Neural progenitor cell (in vitro differentiated cells): ENCODE results near the gene SSTR5. TPM values are rescaled to one million over a fixed set of nuclear protein-coding genes. Genes with fewer than 3 reads are reported as not detected.

Experiments used
- DNase-seq: peaks from one replicate; pipeline ENCODE4 v3.0.0-alpha.2; 2016; ENCODE audit warnings: low spot score
- H2AFZ ChIP-seq: fragments of 200-600 bp; sonication (generic); replicated peaks from 2 replicates; pipeline ENCODE4 v1.6.1; 2016; ENCODE audit warnings: antibody characterized with exemption
- H3F3A ChIP-seq: fragments of 200-600 bp; sonication (generic); 2 replicates; pipeline ENCODE4 v1.6.1; 2016; ENCODE audit warnings: antibody characterized with exemption, low read depth
- H3K27ac ChIP-seq: fragments of 200-600 bp; sonication (generic); 2 replicates; pipeline ENCODE4 v1.5.1; 2016; ENCODE audit warnings: mild to moderate bottlenecking
- H3K27me3 ChIP-seq: fragments of 200-600 bp; sonication (generic); 2 replicates; pipeline ENCODE4 v1.6.1; 2016; ENCODE audit warnings: mild to moderate bottlenecking, moderate library complexity
- H3K36me3 ChIP-seq: fragments of 200-600 bp; sonication (generic); 2 replicates; pipeline ENCODE4 v1.5.1; 2016
- H3K4me1 ChIP-seq: fragments of 200-600 bp; sonication (generic); 2 replicates; pipeline ENCODE4 v1.6.1; 2016; ENCODE audit warnings: mixed run types
- H3K4me2 ChIP-seq: fragments of 200-600 bp; sonication (generic); 2 replicates; pipeline ENCODE4 v1.6.1; 2016
- H3K4me3 ChIP-seq: fragments of 200-600 bp; sonication (generic); 2 replicates; pipeline ENCODE4 v1.5.1; 2016
- H3K79me2 ChIP-seq: fragments of 200-600 bp; sonication (generic); 2 replicates; pipeline ENCODE4 v1.6.1; 2016; ENCODE audit warnings: low read depth
- H3K9ac ChIP-seq: fragments of 200-600 bp; sonication (generic); 2 replicates; pipeline ENCODE4 v1.6.1; 2016
- H3K9me3 ChIP-seq: fragments of 200-600 bp; sonication (generic); 2 replicates; pipeline ENCODE4 v1.5.1; 2016; ENCODE audit warnings: low read depth
- H4K20me1 ChIP-seq: fragments of 200-600 bp; sonication (generic); 2 replicates; pipeline ENCODE4 v1.6.1; 2016; ENCODE audit warnings: low read depth
- H3K27ac Mint-ChIP-seq: 3 replicates; pipeline ENCODE4 v1.8.0; 2021; ENCODE audit warnings: mixed read lengths
- H3K27me3 Mint-ChIP-seq: 2 replicates; pipeline ENCODE4 v1.8.0; 2022; ENCODE audit warnings: low read depth, mild to moderate bottlenecking, inconsistent platforms, moderate library complexity, mixed read lengths; ENCODE audit not compliant: insufficient read depth
- H3K36me3 Mint-ChIP-seq: 3 replicates; pipeline ENCODE4 v1.8.0; 2021; ENCODE audit warnings: mixed read lengths
- H3K4me1 Mint-ChIP-seq: 3 replicates; pipeline ENCODE4 v1.8.0; 2021; ENCODE audit warnings: mixed read lengths
- H3K4me3 Mint-ChIP-seq: 3 replicates; pipeline ENCODE4 v1.8.0; 2021; ENCODE audit warnings: mild to moderate bottlenecking, moderate library complexity, mixed read lengths
- H3K9me3 Mint-ChIP-seq: 3 replicates; pipeline ENCODE4 v1.8.0; 2020; ENCODE audit warnings: mixed read lengths
- EZH2 ChIP-seq: fragments of 200-600 bp; sonication (generic); IDR thresholded peaks from 2 replicates; pipeline ENCODE4 v1.6.1; 2017; ENCODE audit warnings: antibody characterized with exemption, mild to moderate bottlenecking, moderate library complexity
- EZH2phosphoT487 ChIP-seq: fragments of 200-600 bp; sonication (generic); IDR thresholded peaks from 2 replicates; pipeline ENCODE4 v1.6.1; 2017; ENCODE audit warnings: antibody characterized with exemption
- total RNA-seq: library from RNA; depleted of rRNA; stranded (reverse); fragments of >200 nt; gene quantifications from 2 replicates; pipeline ENCODE4 v1.2.3, GENCODE V29; 2015; ENCODE audit warnings: low replicate concordance
- TF ChIP-seq, protein P1 (sequence below): fragments of 200-600 bp; sonication (generic); IDR thresholded peaks from 2 replicates; pipeline ENCODE4 v1.5.1; 2017; ENCODE audit warnings: antibody characterized with exemption, mild to moderate bottlenecking

The SSTR5 gene
- total RNA-seq, 1 donor from 2014 or later, result not detected

GRCh38 chr16:1042049-1042744 is 30.4 kb upstream of the SSTR5 start:
- Mint-ChIP-seq H3K4me3 (peak overlapping the region; percentile 36), H3K4me1 (peaks cover 11% of the 10 kb centered on the region), H3K27me3 (peaks cover 6% of the 10 kb centered on the region), H3K27ac (peak overlapping the region; percentile 51), H3K36me3 (no peaks in the 10 kb centered on the region), H3K9me3 (peaks cover 10% of the 10 kb centered on the region)
- H3K4me3 ChIP-seq, result no peak overlapping the region
- H3K36me3 ChIP-seq, result no peaks in the 10 kb centered on the region
- no peaks in the 10 kb centered on the region for H3K79me2 ChIP-seq
- no peaks in the 10 kb centered on the region for H4K20me1 ChIP-seq
- H3K27me3 ChIP-seq, result no peaks in the 10 kb centered on the region
- DNase-seq, result no peak
- H3K9ac ChIP-seq, result no peak overlapping the region
- TF ChIP-seq EZH2phosphoT487 (no peak), EZH2 (no peak)
- TF ChIP-seq, protein P1, sequence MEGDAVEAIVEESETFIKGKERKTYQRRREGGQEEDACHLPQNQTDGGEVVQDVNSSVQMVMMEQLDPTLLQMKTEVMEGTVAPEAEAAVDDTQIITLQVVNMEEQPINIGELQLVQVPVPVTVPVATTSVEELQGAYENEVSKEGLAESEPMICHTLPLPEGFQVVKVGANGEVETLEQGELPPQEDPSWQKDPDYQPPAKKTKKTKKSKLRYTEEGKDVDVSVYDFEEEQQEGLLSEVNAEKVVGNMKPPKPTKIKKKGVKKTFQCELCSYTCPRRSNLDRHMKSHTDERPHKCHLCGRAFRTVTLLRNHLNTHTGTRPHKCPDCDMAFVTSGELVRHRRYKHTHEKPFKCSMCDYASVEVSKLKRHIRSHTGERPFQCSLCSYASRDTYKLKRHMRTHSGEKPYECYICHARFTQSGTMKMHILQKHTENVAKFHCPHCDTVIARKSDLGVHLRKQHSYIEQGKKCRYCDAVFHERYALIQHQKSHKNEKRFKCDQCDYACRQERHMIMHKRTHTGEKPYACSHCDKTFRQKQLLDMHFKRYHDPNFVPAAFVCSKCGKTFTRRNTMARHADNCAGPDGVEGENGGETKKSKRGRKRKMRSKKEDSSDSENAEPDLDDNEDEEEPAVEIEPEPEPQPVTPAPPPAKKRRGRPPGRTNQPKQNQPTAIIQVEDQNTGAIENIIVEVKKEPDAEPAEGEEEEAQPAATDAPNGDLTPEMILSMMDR, result no peak
- peaks cover 3% of the 10 kb centered on the region for H3K4me1 ChIP-seq
- H3F3A ChIP-seq, result no peaks in the 10 kb centered on the region
- no peak overlapping the region for H3K27ac ChIP-seq
- no peak overlapping the region for H2AFZ ChIP-seq
- H3K4me2 ChIP-seq, result no peak overlapping the region
- H3K9me3 ChIP-seq, result no peaks in the 10 kb centered on the region

- no peaks in the 10 kb centered on the region for H3F3A ChIP-seq
- H3K4me2 ChIP-seq, result no peak overlapping the region
- H3K4me1 ChIP-seq, result no peaks in the 10 kb centered on the region
- Mint-ChIP-seq H3K36me3 (no peaks in the 10 kb centered on the region), H3K27me3 (peaks cover 6% of the 10 kb centered on the region), H3K27ac (no peak overlapping the region), H3K9me3 (peaks cover 10% of the 10 kb centered on the region), H3K4me3 (no peak overlapping the region), H3K4me1 (peaks cover 11% of the 10 kb centered on the region)
- no peaks in the 10 kb centered on the region for H3K27me3 ChIP-seq
- no peak overlapping the region for H3K27ac ChIP-seq
- DNase-seq, result no peak
- no peak overlapping the region for H3K9ac ChIP-seq
- no peak overlapping the region for H2AFZ ChIP-seq
- H3K79me2 ChIP-seq, result no peaks in the 10 kb centered on the region
- no peak overlapping the region for H3K4me3 ChIP-seq
- no peaks in the 10 kb centered on the region for H3K36me3 ChIP-seq
- H4K20me1 ChIP-seq, result no peaks in the 10 kb centered on the region
- no peaks in the 10 kb centered on the region for H3K9me3 ChIP-seq
- TF ChIP-seq EZH2phosphoT487 (no peak), EZH2 (no peak)
- TF ChIP-seq, protein P1, result no peak
These were observed 29.7 kb upstream of the SSTR5 start for GRCh38 chr16:1042866-1043265.

- Histone ChIP-seq H3K36me3 (no peaks in the 10 kb centered on the region), H3K4me3 (no peak overlapping the region), H3K9me3 (no peaks in the 10 kb centered on the region), H3K27ac (no peak overlapping the region), H3K9ac (no peak overlapping the region), H3K4me2 (no peak overlapping the region), H3F3A (no peaks in the 10 kb centered on the region), H4K20me1 (no peaks in the 10 kb centered on the region), H3K27me3 (no peaks in the 10 kb centered on the region), H3K4me1 (peaks cover 9% of the 10 kb centered on the region), H2AFZ (no peak overlapping the region), H3K79me2 (no peaks in the 10 kb centered on the region)
- Mint-ChIP-seq H3K27me3 (no peaks in the 10 kb centered on the region), H3K36me3 (no peaks in the 10 kb centered on the region), H3K4me1 (peaks cover 7% of the 10 kb centered on the region), H3K9me3 (peaks cover 10% of the 10 kb centered on the region), H3K27ac (no peak overlapping the region), H3K4me3 (no peak overlapping the region)
- DNase-seq, result no peak
- TF ChIP-seq, protein P1, result no peak
- TF ChIP-seq EZH2 (no peak), EZH2phosphoT487 (no peak)
These were observed 28.6 kb upstream of the SSTR5 start for GRCh38 chr16:1043881-1044451.
